NCI-H2029 treated with DMSO at 0.1 percent for 48 hours (cell line): Measurements from ENCODE around the gene BEND4.
"Not testable (repeated sequence)": the region's sequence is repeated elsewhere in the genome, so short reads cannot be mapped to it uniquely, and the experiment has no call there.

Source experiments
- DNase-seq: peaks from one replicate; lab custom pipeline; 2025; lab: John Stamatoyannopoulos, UW

The BEND4 gene

DNA sequence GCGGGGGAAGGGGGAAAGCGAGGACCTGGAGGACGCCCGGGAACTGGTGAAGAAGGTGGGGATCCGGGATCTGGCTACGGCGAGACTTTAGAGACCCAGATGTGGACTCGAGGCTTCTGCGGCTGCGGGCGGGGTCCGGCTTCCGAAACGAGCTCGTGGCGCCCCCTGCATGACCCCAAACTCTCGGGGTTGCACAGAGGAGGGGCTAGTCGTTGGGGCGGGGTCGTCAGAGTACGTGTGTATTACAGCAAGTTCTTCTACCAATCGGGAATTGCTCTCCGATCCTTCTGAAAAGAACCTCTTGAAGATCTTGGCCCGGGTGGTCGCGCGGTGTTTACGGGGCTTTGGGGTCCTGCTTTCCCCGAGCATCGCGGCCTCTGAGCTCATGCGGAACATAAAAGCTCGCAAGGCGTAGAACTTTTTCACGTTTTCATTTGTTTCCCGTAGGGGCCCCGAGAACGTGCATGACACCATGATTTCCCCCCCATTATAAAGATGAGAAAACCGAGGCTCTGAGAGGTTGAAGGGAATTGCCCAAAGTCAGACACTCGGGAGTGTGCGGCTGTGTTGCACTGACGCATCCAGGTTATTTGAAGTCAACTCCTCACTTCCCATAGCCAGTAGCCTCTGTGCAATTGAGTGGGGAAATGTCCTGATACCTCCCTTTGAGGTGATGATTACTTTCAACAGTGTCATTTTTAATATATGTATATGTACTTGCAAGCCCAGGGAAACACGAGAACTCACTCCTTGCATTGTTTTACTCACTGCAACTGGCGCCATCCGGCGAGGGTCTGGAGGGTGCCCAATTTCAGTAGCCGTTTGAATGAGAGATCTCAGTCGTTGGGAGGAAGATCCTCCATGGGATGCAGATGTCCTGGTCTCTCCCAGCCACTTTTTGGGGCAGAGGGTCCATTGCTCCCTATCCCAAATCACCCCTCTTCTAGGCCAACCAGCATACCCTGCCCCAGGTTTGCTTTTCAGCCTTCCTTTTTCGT lies at the start of gene BEND4:
TSS of gene BEND4 (minus strand) at position 149 of the 998 bp plus-strand sequence. CDS start 512 bp downstream, outside the sequence.
- DNase-seq: no peak

DNA sequence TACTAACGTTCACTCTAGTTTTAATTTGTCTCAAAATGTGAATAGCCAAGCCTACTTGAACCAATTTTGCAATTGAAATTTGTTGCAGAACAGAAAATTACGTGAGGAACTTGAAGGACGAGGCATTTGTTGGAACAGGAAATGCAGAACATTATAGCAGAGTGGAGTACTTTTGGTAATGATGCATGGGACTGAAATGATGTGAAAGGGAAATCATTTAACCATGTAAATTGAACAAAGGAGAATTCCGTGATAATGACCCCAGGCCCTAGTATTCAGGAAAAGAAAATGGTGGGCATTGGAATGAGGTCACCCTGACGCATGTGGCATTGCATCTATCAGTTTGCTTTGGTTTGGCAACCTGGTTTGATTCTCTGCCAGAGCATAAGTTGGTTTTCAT lies 44.9 kb upstream of the BEND4 start:
- DNase-seq: no peak

DNA sequence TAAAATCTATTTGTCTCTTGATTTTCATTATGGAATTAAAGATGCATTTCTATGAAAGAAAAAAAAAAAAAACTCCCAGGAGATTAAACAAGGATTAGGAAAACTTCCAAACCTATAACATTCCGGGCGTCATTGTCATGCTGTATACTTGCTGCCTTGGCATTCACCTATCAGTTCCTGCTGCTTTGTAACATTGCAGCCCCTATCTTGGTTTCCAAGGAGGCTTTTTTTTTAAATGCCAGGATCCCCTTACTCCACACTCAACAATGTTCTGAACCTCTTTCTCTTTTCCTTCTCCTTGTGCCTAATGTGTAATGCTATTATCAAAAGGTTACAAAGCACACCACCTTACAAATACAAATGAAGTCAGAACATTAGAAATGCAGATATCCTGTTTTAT lies 20.5 kb upstream of the BEND4 start:
- no peak for DNase-seq

DNA sequence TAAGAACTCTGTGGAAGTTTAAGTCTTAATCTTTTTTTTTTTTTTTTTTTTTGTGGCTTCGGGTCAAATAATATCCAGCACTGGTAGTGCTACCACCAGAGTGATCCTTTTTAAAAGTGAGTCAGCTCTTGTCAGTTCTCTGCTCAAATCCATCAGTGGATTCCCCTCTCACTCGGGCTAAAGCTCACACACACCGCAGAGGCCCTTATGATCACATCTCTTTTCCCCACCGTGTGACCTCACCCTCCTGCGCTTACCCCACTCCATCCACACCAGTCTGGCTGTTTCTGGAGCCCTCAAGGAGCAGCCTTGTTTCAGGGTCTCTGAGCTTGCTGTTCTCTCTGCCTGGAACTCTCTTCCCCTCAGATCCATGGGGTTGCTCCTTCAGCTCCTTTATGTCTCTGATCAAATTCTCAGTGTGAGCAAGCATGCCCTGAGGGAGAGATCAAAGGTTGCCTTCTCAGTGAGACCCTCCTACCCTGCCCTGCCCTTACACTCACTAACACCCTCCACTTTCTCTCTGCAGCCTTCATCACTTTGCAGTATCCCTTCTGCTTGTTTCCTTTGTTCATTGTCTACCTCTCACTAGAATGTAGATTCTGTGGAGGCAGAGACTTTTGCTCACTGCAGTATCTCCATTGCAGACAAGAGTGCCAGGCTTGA lies 19.8 kb upstream of the BEND4 start:
- no peak for DNase-seq

DNA sequence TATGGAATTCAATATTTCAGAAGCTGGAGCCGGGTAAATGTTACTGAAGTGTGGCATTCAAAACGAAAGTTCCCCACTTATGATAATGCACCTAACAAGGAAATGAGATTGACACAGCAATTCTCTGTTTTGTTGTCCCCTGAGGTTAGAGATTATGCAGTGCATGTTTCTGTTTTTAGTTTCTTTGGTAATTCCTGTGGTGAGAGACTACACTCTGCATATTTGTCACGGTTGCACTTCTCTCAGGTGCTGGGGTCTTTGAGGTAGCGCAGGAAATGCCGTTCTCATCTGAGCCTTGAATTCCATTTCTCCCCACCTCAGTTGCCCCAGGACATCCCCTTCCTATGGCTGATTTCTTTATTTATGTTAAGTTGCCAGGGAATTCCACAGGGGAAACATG lies 15.3 kb upstream of the BEND4 start:
- no peak for DNase-seq

DNA sequence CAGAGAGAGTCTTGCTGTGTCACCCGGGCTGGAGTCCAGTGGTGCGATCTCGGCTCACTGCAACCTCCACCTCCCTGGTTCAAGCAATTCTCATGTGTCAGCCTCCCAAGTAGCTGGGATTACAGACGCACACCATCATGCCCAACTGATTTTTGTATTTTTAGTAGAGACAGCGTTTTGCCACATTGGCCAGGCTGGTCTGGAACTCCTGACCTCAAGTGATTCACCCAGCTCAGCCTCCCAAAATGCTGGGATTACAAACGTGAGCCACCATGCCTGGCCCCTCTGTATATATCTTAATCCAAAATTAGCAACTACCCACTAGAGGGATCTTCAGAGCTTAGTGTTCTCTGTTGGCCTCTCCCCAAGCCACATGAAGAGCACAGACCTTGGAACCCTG lies 13.7 kb upstream of the BEND4 start:
- not testable (repeated sequence) for DNase-seq

DNA sequence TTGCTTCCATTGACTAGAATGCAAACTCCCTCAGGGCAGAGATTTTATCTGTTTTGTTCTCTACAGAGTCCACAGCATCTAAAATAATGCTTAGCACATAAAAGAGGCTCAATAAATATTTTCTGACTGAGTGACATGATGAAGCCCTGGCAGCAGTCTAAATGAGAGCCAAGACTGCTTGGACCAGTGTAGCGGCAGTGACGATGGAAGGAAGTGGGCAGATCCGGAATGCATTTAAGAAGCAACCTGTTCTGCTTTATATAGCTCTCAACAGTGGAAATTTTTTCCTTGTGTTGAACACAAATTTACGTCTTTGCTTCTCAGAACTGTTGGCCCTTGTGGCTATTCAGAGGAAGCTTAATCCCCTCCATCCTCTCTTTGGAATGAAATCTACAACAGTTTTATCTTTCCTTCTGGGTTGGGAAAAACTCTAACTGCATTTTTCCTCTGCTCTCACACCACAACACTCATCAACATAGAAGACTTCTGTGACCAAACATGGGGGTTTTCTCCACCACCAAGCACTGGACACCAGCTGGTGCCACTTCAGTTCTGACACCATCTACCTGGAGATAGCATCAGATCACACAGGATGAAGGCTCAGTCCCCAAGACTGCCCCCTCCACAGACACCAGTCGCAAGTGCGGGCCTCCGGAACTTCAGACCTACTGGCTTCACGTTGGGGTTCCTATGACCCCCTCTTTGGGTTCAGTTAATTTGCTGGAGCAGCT lies 7.0 kb upstream of the BEND4 start:
- DNase-seq: no peak

DNA sequence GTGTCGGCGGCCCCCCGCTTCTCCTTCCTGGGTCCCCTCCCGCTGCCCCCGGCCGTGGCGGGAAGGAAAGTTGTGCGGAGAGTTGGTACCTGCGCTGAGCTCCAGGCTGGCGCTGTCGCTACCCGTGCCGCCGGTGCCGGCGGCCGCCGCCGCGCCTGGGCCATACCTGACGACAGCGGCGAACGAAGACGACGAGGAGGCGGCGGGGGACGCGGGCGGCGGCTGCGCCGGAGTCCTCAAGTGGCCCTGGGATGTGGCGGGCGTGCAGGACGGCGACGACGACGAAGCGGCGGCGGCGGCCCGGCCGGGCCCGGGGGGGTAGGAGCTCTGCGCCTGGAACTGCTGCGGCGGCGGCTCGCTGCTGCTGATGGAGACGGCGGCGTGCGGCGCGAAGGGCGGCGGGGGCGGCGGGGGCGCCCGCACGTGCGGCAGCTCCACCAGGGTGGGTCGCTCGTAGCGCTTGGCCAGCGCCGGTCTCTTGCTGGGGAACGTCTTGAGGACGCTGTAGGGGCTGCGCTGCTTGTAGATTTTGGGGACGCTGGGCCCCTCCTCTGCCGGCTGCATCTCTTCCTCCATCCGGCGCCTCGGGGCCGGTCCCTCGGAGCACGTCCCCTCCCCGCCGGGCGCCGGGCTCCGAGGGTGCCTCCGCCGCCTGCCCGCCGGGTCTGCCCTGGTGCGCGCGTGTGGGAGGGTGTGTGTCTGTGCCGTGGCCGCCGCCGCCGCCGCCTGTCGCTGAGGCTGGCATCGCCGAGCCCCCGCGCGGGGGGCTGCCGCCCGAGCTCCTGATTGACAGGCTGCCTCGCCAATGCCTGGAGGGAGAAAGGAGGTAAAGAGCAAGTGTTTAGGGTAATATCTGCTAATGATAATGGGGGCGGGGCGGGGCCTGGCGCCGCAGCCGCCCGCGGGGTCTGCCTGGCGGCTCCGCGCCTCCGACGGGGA lies 618 bp downstream of the BEND4 start:
- DNase-seq: no peak

DNA sequence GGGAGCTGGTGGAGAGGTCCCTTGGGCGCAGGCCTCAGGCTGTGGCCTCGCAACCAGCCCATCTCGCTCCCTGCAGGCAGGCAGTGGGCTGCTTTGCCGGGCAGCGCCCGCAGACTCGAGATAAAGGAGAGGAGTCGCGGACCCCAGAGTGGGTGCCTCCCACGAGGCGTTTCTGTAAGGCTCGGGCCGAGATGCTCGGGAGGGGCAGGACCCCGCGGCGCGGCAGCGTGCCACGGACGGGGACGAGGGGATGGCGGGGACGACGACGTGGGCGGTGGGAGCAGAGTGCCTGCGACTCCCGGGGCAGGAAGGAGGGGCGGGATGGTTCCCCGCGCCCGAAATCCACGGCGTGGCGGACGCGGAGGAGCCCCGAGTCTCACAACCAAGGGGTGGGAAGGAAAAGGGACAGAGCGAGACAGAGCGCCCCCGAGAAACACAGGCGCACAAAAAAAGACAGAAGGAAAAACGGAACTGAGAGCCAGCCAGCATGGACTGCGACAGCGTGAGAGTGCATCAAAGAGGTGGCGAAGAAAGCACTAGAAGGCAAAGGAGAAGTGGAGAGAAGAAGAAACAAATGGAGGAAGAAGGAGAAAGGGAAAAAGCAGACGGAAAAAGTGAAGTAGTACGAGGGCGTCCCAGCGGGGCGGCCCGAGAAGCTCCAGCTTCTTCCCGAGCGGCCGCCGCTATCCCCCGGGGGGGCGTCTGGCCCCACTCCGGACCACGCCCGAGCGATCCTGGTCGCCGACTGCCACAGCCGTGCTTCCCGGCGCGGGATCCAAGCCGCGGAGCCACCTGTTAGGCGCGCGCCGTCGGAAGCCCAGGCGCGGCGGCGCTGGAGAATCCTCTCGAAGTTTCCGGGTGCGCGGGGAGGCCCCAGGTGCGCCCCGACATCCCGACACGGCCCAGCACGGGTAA lies 1.5 kb downstream of the BEND4 start:
- DNase-seq: no peak

DNA sequence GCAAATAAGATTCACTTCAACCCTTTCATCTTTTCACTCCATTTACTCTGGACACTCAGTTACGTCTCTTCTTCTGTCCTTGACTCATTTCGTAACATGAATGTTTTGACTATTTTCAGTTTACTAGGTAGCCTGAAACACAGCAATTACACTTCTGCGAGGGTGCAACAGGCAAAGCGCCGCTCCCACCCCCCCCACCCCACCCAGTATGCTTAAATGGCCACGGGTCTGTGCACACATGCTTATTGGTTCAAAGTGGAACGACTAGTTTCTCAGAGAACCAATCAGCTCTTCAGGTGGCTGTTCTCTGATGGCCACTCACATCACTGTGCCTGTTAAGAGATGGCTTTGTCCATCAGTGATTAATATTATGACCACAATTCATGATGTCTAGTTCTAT lies 3.5 kb downstream of the BEND4 start:
- no peak for DNase-seq

DNA sequence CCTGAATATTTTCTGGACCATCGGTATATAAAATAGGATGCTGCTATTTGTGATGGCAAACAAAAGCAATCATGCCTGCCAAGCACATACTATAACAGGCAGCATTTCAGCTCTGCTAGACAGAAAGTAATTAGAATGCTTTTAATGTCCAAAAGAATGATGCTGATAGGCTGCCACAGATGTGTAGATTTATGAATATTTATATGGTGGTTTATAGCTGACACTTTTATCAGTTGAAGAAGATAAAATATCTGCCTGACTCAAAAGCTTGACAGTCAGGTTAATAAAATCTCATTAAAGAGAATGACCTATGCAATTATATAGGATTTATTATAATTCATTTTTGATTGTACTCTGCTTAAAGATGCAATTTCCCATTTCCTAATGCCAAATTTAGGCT lies 4.0 kb downstream of the BEND4 start:
- no peak for DNase-seq

DNA sequence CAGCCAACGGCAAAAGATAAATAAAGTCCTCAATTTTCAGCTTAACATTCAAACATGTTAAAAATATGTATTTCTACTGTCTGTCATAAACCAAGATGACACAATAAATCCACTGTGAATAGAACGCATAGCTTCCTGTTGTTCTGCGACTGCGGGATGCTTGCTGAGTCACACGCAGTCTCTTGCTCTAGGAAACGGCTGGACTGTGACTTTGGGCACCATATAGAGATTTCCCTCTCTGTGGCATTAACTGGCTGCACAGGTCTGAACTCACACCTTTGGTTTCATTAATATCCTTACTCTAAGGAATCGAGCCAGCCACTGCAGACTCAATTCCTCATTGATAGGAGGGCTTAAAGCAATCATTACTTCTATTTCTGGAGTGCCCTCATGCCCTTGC lies 8.4 kb downstream of the BEND4 start:
- DNase-seq: no peak

DNA sequence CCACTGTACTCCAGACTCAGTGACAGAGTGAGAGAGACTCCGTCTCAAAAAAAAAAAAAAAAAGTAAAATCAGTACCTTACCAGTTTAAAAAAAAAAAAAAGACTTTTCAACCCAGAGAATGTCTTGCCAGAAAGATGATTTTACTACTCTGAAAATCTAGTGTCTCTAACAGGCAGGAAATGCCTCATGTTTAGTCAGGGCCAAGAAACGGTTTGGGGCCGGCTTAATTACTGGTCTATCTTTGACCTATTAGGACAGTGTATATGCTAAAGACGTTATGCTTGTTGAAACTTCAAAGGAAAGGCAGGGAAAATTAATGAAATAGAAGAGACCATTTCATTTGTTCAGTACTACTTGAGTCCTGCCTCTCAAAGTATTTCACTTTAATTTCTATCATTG lies 9.9 kb downstream of the BEND4 start:
- no peak for DNase-seq

DNA sequence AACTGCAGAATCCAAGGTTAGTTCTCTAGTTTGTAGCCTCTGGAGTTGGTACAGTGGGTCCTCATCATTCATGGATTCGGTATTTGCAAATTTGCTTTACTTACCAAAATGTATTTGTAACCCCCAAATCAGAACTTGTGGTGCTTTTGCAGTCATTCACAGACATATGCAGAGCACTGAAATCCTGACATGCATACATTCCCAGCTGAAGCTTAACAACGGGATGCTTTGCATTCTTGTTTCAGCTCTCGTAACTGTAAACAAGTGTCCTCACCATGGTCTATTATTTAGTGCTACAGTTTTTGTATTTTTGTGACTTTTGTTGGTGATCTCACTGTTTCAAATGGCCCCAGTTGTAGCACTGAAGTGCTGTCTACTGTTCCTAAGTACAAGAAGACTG lies 16.1 kb downstream of the BEND4 start:
- no peak for DNase-seq

DNA sequence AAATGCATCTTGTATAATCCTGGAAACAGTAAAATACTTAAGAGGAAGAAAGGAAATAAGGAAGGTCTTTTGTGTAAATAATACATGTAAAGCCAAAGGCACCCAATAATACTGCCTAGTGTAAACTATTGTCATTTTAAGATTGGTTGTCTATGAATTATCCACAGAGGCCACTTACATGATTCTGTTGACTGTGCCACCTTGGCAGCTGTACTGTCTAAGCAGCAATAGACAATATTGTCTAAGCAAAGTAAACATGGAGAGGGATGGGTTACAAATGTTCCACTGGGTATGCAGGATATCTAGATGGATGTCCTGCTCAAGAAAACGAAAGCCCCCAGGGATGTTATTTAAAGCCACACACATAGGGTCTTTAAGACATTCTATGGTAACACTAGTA lies 19.4 kb downstream of the BEND4 start:
- DNase-seq: no peak

DNA sequence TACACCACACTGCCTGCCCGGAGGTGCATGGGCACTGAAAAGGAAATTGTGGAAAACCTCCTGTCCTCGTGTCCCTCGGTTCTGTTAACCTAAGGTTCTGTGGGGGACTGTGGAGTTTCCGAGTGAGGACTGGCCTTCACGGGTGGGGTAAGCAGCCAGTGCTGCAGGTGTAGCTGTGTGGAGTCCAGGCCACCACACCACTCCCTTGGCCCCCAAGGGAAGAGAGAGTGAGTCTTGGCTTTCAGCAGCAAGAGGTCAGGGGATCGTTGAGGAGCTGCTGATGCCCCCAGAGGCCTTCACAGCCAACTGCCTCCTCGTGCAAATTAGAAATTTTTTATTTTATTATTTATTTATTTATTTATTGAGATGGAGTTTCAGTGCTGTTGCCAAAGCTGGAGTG lies 20.4 kb downstream of the BEND4 start:
- DNase-seq: no peak

DNA sequence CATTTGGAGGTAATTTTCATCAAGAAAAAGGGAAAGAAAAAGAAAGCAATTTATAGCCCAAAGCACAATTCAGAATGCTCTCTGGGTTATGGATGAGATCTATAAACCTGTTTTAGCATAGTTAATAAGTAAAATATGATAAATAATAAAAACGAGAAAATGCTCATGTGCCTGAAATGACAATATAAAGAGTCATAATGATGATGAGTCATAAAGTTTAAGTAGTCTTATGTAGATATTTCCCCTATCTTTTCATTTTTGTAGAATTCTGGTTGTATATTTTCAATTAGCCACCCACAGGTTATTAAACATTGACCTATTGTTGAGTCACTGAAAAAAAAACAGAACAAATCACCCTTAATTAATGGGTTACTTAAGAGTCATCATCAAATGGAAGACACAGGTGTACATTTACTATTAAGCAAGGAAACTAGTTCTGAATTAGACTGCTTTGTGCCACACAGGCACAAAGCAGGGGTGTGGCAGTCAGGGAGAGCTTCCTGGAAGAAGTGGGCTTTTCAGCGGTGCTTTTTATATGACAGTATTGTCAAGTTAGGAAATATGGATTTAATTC lies 29.3 kb downstream of the BEND4 start:
- DNase-seq: no peak

DNA sequence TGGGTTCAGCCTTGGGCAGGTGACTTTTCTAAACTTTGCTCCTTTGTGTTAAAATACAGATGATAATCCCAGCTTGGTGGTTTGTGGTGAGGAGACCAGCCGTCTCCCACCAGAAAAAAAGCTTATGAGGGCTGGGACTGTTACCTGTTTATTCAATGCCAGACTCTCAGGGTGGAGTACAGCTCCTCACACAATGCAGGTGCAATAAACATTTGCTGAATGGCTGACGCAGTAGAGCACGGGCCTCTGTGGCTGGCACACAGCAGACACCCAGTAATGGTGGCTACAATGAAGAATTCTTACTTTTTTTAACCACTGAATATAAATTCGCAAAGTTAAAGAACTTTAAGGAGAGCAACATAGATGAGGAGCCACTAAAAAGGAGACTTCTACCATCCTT lies 30.2 kb downstream of the BEND4 start:
- peak; percentile 18 for DNase-seq

DNA sequence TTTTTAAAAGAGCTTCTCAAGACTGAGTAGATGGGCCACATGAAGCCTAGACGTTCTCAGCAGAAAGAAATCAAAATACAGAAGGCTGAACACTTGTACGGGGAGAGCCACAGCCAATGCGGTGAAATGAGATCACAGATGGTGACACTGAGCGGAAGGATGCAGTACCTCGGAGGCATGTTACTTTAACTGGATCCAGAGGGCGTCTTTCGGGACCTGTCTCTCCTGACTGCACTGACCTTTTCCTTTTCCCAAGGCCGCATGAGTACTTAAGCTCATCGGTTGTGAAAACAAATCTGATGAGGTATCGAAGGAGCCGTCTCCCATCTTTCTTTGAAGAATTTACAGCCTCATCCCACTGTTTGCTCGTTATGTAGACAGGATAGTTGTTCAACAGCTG lies 32.6 kb downstream of the BEND4 start:
- no peak for DNase-seq

DNA sequence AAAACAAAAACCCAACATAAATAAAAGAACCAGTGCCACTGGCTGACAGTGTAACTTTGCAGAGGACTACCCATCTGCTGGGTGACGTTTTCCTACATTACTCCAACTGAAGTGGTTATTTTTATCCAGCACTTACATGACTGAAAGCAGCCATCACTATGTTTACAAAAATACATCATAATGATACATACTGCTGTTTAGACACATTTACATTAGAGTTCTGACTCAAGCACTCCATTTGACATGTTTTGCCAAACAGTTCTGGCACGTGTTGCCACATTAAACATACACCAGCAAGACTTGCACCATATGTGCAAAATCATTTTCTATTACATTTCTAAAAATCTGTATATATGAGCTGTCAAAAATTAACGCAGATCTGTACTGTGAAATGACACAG lies 39.6 kb downstream of the BEND4 start:
- no peak for DNase-seq
